ENCODE measurements around the gene TTN. TPM values are rescaled to one million over a fixed set of nuclear protein-coding genes. Genes with fewer than 3 reads are reported as not detected.

Gene TTN
- total RNA-seq, 4 donors from 2014 or later, result 0.19 to 3.1 (median 1.7) TPM

GRCh38 chr2:178508646-178509045, 298.6 kb downstream of the TTN start:
- Histone ChIP-seq H3K9me3 (no peaks in the 10 kb centered on the region), H3K27me3 (no peaks in the 10 kb centered on the region), H3K27ac (no peak overlapping the region), H3K4me3 (no peak overlapping the region), H3K36me3 (peaks cover 0 to 78% (median 0%) of the 10 kb centered on the region in 3 donors), H3K4me1 (no peaks in the 10 kb centered on the region)
- 91 to 94% methylated on average over 2 of the region's 2 CpGs for WGBS, 2 donors
- TF ChIP-seq CTCF (IDR thresholded peaks at IDR 0.05) (no peak), POLR2A (IDR thresholded peaks at IDR 0.05) (no peak)
- intact Hi-C loops (cut with DNase I), result no loop called here
- DNase-seq, result no peak

GRCh38 chr2:178506949-178507348, 300.3 kb downstream of the TTN start:
- no peaks in the 10 kb centered on the region for H3K27me3 ChIP-seq
- peaks cover 4 to 80% (median 5%) of the 10 kb centered on the region in 3 donors for H3K36me3 ChIP-seq
- no peaks in the 10 kb centered on the region for H3K9me3 ChIP-seq

GRCh38 chr2:178506524-178506923, 300.7 kb downstream of the TTN start:
- TF ChIP-seq POLR2A (IDR thresholded peaks at IDR 0.05), result no peak
- no peak for TF ChIP-seq CTCF (IDR thresholded peaks at IDR 0.05)
- Histone ChIP-seq H3K4me1 (no peaks in the 10 kb centered on the region), H3K27ac (no peak overlapping the region), H3K27me3 (no peaks in the 10 kb centered on the region), H3K4me3 (no peak overlapping the region), H3K36me3 (peaks cover 4 to 80% (median 5%) of the 10 kb centered on the region in 3 donors), H3K9me3 (no peaks in the 10 kb centered on the region)
- no peak for DNase-seq
- WGBS, 2 donors, result 93 to 98% methylated on average over 2 of the region's 2 CpGs
- intact Hi-C loops (cut with DNase I), result no loop called here

More at GRCh38 chr2:178506949-178507348, 300.3 kb downstream of the TTN start:
- no peaks in the 10 kb centered on the region for H3K4me1 ChIP-seq
- H3K4me3 ChIP-seq, result no peak overlapping the region
- intact Hi-C loops (cut with DNase I), result no loop called here
- no peak for TF ChIP-seq POLR2A (IDR thresholded peaks at IDR 0.05)
- TF ChIP-seq CTCF (IDR thresholded peaks at IDR 0.05), result no peak
- no peak overlapping the region for H3K27ac ChIP-seq
- no peak for DNase-seq
- 83 to 89% methylated on average over 1 of the region's 1 CpG for WGBS, 2 donors

GRCh38 chr2:178506101-178506500, 301.1 kb downstream of the TTN start:
- no peaks in the 10 kb centered on the region for H3K27me3 ChIP-seq
- H3K4me3 ChIP-seq, result no peak overlapping the region
- TF ChIP-seq POLR2A (IDR thresholded peaks at IDR 0.05) (no peak), CTCF (IDR thresholded peaks at IDR 0.05) (no peak)
- no peaks in the 10 kb centered on the region for H3K9me3 ChIP-seq
- intact Hi-C loops (cut with DNase I), result no loop called here
- DNase-seq, result no peak
- peaks cover 4 to 80% (median 5%) of the 10 kb centered on the region in 3 donors for H3K36me3 ChIP-seq
- no peaks in the 10 kb centered on the region for H3K4me1 ChIP-seq
- no peak overlapping the region for H3K27ac ChIP-seq
- 74 to 91% methylated on average over 1 of the region's 1 CpG for WGBS, 2 donors

- H3K27ac ChIP-seq, result no peak overlapping the region
- intact Hi-C loops (cut with DNase I), result no loop called here
- peaks cover 4 to 95% (median 11%) of the 10 kb centered on the region in 3 donors for H3K36me3 ChIP-seq
- no peak for TF ChIP-seq CTCF (IDR thresholded peaks at IDR 0.05)
- TF ChIP-seq POLR2A (IDR thresholded peaks at IDR 0.05), result no peak
- no peaks in the 10 kb centered on the region for H3K4me1 ChIP-seq
- no peaks in the 10 kb centered on the region for H3K27me3 ChIP-seq
- H3K9me3 ChIP-seq, result no peaks in the 10 kb centered on the region
- DNase-seq, result no peak
- no peak overlapping the region for H3K4me3 ChIP-seq
- WGBS, 2 donors, result 50 to 98% methylated on average over 4 of the region's 4 CpGs
Observed at GRCh38 chr2:178502751-178503150, 304.5 kb downstream of the TTN start.

All from esophagus squamous epithelium (tissue), 5 donors.